HepG2 (cell line): ENCODE data around the gene CHFR. TPM values are rescaled to one million over a fixed set of nuclear protein-coding genes. Genes with fewer than 3 reads are reported as not detected.

Source experiments
- ATF1 ChIP-seq: IDR thresholded peaks from 2 replicates; pipeline ENCODE4 v1.6.1; 2016; ENCODE audit warnings: mild to moderate bottlenecking, control low read depth
- CHCHD3 ChIP-seq: sonication (generic); formaldehyde crosslinking; IDR thresholded peaks from 2 replicates; pipeline ENCODE4 v1.8.0; 2022; ENCODE audit warnings: mild to moderate bottlenecking, missing genetic modification reagents, moderate library complexity
- ELK4 ChIP-seq: sonication (generic); formaldehyde crosslinking; IDR thresholded peaks from 2 replicates; pipeline ENCODE4 v1.9.0; 2021; ENCODE audit warnings: missing genetic modification reagents, borderline replicate concordance
- NFKB2 ChIP-seq: sonication (generic); formaldehyde crosslinking; IDR thresholded peaks from 2 replicates; pipeline ENCODE4 v1.4.0; 2020; ENCODE audit warnings: missing genetic modification reagents, borderline replicate concordance
- REPIN1 ChIP-seq: sonication (generic); formaldehyde crosslinking; IDR thresholded peaks from 2 replicates; pipeline ENCODE4 v1.8.0; 2022; ENCODE audit warnings: missing genetic modification reagents, low read depth, mild to moderate bottlenecking, borderline replicate concordance
- SALL2 ChIP-seq: sonication (generic); formaldehyde crosslinking; IDR thresholded peaks from 2 replicates; pipeline ENCODE4 v1.8.1; 2023; ENCODE audit warnings: mild to moderate bottlenecking, missing genetic modification reagents, inconsistent platforms
- SNAPC4 ChIP-seq: sonication (generic); formaldehyde crosslinking; IDR thresholded peaks from 2 replicates; pipeline ENCODE4 v1.4.0; 2020; ENCODE audit warnings: mild to moderate bottlenecking, missing genetic modification reagents
- SRSF4 ChIP-seq: fragments of 200-400 bp; formaldehyde crosslinking; IDR thresholded peaks from one replicate; pipeline ENCODE4 v1.6.1; 2018; ENCODE audit warnings: mild to moderate bottlenecking, low read depth, low read length, moderate library complexity; ENCODE audit not compliant: poor library complexity, severe bottlenecking
- ZNF564 ChIP-seq: sonication (generic); formaldehyde crosslinking; IDR thresholded peaks from 2 replicates; pipeline ENCODE4 v1.8.1; 2023; ENCODE audit warnings: mild to moderate bottlenecking, missing genetic modification reagents
- ZNF605 ChIP-seq: sonication (generic); formaldehyde crosslinking; IDR thresholded peaks from 2 replicates; pipeline ENCODE4 v1.8.0; 2022; ENCODE audit warnings: mild to moderate bottlenecking, missing genetic modification reagents
- ZNF619 ChIP-seq: sonication (generic); formaldehyde crosslinking; IDR thresholded peaks from 2 replicates; pipeline ENCODE4 v1.4.0; 2020; ENCODE audit warnings: mild to moderate bottlenecking, missing genetic modification reagents
- ZSCAN31 ChIP-seq: sonication (generic); formaldehyde crosslinking; IDR thresholded peaks from 2 replicates; pipeline ENCODE4 v1.5.0; 2020; ENCODE audit warnings: low read depth, mild to moderate bottlenecking, missing genetic modification reagents
- polyA plus RNA-seq, 8 experiments: library from polyadenylated mRNA; depleted of rRNA in 3 of 8; stranded (reverse) in 7 of 8; unstranded in 1 of 8; fragments of >200 nt; fragmentation: Illumina TruSeq in 4 of 8; extraction: Trizol in 4 of 8; gene quantifications; 2 replicates each; pipeline versions ENCODE4 v1.2.1 to v1.2.3, GENCODE V29; 2011 to 2016; ENCODE audit warnings: low read depth in 4 of 8, missing spikeins in 1 of 8, mixed read lengths in 1 of 8; ENCODE audit not compliant: insufficient read depth in 1 of 8
- total RNA-seq, 5 experiments: library from RNA; depleted of rRNA; stranded (reverse); fragments of >200 nt; fragmentation: Illumina TruSeq; extraction: Trizol; gene quantifications; 2 replicates each; pipeline ENCODE4 v1.2.3, GENCODE V29; 2016; ENCODE audit warnings: low read depth in 1 of 5
- TF ChIP-seq, protein P1 (sequence below): sonication (generic); formaldehyde crosslinking; conservative IDR thresholded peaks from 2 replicates; pipeline ENCODE4 v1.4.0; 2020; ENCODE audit warnings: missing genetic modification reagents
- TF ChIP-seq, protein P2 (sequence below): sonication (generic); formaldehyde crosslinking; IDR thresholded peaks from 2 replicates; pipeline ENCODE4 v1.4.0; 2020; ENCODE audit warnings: mild to moderate bottlenecking, missing genetic modification reagents

Gene CHFR
- total and polyA plus RNA-seq, 2 of the 13 experiments (the other 11 are each of a cell fraction or from before 2014, with no cell fraction given) = 21.4 to 21.5 TPM

DNA sequence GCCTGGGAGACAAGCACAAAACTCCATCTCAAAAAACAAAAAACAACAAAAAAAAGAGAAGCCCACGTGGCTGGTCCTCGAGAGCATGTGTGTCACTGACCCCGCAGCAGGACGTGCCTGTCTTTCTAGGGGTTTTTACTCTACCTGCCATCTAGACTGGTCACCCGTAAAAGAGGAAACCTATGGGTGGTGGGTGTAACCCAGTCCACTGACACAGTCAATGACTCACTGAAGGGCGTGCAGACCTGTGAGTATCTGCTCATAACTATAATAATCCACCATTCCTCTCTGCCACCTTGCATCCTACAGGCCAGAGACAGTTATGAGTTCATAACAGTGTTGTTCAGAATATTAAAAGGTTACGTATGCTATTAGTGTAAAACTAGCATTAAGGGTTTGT is 63.4 kb downstream of the CHFR start (continued):
- TF ChIP-seq SNAPC4 (CRISPR knock-in tag) = no peak
- TF ChIP-seq ATF1 (CRISPR knock-in tag) = no peak
- no peak for TF ChIP-seq SALL2 (CRISPR knock-in tag)
- no peak for TF ChIP-seq SRSF4
- no peak for TF ChIP-seq ZNF605 (CRISPR knock-in tag)
- TF ChIP-seq ZNF564 (CRISPR knock-in tag) = no peak
- TF ChIP-seq ZNF619 = no peak
- TF ChIP-seq CHCHD3 (CRISPR knock-in tag) = no peak
- no peak for TF ChIP-seq NFKB2 (CRISPR knock-in tag)
- no peak for TF ChIP-seq REPIN1 (CRISPR knock-in tag)
- TF ChIP-seq, protein P1, sequence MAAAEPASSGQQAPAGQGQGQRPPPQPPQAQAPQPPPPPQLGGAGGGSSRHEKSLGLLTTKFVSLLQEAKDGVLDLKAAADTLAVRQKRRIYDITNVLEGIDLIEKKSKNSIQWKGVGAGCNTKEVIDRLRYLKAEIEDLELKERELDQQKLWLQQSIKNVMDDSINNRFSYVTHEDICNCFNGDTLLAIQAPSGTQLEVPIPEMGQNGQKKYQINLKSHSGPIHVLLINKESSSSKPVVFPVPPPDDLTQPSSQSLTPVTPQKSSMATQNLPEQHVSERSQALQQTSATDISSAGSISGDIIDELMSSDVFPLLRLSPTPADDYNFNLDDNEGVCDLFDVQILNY (CRISPR knock-in tag) = no peak
- TF ChIP-seq, protein P2, sequence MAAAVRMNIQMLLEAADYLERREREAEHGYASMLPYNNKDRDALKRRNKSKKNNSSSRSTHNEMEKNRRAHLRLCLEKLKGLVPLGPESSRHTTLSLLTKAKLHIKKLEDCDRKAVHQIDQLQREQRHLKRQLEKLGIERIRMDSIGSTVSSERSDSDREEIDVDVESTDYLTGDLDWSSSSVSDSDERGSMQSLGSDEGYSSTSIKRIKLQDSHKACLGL (CRISPR knock-in tag) = no peak
- no peak for TF ChIP-seq ZSCAN31
- no peak for TF ChIP-seq ELK4 (CRISPR knock-in tag)
- TF ChIP-seq, all 625 proteins: peak for 0
